Activated CD4-positive, CD25-positive, alpha-beta regulatory T cell (primary cell): ENCODE data around the gene LBHD1.
"Not testable (repeated sequence)": the region's sequence is repeated elsewhere in the genome, so short reads cannot be mapped to it uniquely, and the experiment has no call there.

Source experiments
- DNase-seq, 4 experiments: peaks; one replicate each; lab custom pipeline; 2025; lab: John Stamatoyannopoulos, UW

Gene LBHD1

DNA sequence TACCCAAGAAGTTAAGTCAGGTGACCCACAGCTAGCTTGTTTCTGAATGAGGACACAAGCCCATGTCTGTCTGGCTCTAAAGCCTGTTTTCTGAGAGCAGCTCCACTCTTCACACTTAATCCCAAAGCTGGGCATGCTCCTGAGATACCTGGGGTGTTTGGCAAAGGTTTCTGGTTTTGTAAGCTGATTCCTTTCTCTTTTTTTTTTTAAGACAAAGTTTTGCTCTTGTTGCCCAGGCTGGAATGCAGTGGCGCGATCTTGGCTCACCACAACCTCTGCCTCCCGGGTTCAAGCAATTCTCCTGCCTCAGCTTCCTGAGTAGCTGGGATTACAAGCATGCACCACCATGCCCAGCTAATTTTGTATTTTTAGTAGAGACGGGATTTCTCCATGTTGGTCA lies 21.6 kb upstream of the LBHD1 start:
- DNase-seq = not testable (repeated sequence)

DNA sequence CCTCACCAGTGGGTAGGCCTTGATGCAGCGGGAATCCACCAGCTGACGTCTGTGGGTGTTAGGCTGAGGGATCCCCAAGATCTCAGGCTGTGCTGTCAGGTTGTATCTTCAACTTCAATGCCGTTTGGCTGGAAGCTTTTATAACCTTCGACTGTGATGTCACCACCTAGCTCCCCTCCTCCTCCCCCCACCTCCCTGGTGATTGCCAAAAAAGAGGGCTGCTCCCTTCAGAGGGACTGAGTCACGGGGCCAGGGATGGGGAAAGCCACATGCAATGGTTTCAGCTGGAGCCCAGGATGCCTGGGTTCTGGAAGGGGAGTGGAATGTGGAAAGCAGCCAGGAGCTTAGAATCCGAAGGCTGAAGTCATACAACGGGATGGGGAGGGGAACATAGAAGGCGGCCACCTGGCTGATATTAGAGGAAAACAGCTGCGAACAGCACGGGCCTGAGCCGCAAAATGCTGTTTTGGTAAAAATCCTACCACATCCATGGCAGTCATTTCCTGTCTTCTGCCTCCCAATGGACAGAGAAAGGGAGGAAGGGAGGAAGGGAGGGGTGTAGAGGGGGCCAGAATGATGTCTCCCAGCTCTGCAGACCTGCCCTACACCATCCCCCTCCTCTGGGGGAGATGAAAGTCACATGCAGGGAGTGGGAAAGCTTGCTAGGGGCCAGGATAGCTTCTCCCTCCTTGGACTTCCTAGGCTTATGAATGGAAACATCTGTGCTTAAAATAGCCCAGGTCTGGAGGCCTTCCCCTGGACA lies 17.5 kb upstream of the LBHD1 start, which contains the start of gene LRRN4CL:
Gene LRRN4CL, minus strand, starts transcription at position 110 of the 763 bp plus-strand sequence. CDS start 1,022 bp downstream, outside the sequence.
- DNase-seq = no peak

DNA sequence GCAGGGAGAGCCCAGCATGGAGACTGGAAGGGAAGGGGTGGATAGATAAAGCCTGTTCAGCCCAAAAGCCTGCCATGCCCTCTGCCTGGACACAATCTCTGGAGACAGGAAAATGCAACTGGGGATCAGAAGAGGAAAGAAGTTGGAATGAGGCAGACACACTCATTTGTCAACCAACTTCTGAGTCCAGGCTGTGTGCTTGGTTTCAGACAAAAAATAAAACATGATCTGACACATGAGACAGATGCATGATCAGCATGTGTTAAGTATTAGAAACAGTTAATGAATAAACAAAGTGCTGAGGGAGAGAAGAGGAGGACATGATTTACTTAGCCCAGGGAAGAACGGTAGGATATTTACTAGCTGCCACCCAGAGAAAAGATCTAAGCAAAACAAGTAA lies 16.4 kb upstream of the LBHD1 start:
- no peak for DNase-seq

DNA sequence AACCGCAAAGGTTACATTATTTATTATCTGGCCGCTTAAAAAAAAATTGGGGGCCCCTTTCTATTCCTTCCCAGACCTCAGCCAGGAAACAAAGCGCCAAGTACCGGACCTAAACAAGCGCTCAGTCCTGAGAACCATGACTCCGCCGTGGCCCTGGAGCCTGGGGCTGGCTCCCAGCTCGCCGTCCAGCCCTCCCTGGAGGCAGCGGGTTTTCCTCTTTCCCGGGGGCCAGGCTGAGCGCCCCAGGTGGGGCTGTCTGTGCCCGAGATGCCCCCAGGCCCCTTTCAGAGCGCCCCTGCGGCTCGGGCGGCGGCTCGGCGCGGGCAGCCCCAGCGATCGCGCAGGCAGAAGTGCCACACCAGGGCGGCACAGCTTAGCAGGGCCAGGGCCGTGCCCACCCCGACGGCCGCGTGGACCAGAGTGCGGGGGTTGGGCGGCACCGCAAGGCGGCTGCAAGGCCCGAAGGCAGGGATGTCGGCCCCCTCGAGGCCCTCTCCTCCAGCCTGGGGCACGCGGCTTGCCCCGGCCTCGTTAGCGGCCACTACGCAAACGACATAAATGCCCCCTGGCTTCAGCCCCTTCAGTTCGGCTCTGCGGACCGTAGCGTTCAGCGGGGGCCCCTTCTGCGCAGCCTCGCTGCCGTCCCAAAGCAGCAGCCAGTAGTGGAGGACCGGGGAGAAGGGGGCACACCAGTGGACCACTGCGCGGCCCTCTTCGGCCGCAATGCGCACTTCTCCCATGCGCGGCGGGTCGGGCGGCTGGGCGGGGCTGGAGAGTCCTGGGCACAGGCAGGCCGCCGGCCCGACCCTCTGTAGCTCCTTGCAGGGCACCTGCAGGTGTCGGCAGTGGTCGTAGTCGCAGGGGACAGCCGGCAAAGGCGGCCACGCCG lies 15.7 kb upstream of the LBHD1 start:
- no peak for DNase-seq

DNA sequence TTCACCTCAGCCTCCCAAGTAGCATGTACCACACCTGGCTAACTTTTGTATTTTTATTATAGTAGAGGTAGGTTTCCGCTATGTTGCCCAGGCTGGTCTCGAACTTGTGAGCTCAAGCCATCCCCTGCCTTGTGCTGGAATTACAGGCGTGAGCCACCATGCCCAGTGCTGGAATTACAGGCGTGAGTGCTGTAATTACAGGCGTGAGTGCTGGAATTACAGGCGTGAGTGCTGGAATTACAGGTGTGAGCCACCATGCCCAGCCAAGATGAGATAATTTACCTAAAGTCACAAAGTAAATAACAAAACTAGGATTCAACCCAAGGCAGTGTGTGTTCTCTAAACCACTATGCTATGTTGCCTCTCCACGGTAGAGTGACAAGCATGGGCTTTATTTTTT lies 10.5 kb upstream of the LBHD1 start:
- no peak for DNase-seq

DNA sequence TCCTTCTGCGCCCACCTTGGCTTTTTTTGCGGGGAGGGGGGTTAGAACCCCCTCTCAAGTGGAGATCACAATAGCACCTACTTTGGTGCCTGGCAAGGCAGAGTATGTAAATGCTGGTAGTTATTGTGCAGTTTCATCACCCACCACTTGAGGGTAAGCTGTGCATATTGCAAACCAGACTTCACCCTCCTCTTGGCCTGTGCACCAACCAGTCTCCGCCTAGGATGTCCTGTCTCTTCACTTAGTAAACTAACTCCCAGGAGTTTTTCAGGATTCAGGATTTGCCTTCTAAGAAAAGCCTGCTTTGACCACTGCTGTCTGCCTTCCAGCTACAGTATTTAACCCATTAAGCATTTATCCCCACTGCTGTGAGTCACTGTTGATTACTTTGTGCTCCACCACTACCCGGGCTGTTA lies 8.8 kb upstream of the LBHD1 start:
- DNase-seq = peak in 1 of 4 experiments; percentile 21

DNA sequence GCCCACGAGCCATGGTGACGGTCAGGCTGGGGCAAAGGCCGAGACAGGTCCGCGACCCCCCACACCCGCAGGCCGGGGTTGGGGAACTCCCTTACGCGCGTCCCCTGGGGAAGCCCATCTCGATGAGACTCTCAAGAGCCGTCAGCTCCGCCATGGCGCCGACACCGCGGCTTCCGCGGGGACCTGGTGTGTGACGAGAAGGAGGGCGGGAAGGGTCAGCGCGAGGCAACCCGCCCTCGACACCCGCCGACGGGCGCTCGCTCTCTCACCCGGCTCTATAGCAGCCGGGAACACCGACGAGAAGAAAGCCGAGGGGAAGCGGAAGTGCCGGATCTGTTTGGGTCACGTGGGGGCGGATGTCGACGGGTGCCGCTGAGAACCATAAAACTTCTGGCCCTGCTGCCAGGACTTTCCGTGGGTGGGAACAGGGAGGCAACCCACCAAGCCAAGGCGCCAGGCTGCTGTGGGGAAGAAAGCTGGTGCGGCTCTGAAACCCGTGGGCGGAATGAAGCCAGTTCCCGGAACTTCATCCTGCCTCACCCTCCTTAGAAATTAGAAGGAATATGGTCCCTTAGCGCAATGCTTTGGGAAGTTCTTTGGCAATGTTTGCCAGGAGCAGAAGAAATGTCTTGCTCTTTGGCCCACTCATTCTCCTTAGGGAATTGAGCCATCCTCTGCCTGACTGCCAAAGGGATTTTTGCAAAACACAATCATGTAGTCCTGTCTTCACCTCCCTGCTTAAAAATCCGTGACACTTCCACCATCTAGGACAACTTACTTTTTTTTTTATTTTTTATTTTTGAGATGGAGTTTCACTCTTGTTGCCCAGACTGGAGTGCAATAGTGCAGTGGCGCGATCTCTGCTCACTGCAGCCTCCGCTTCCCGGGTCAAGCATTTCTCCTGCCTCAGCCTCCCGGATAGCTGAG lies 7.0 kb upstream of the LBHD1 start, which contains the start of gene UBXN1:
Gene UBXN1, minus strand, starts transcription at position 304 of the 927 bp plus-strand sequence. Its CDS starts 150 bp downstream, at position 154.
- DNase-seq = peak; percentile 64 to 75 (median 70)

DNA sequence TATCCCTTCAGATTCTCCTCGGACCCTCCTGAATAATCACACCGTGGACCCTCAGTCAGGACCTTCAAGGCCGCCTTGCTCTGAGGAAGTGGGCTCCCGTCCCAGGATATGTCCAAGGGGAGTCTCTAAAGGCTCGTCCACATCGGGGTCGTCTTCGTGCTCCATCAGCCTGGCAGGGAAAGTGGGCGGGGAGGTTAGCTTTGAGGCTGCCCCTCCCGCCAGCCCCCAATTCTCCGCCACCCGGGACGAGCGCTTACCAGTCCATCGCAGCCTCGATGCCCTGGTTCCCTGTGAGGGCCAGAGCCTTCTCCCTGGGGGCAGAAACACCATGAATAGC lies 6.3 kb upstream of the LBHD1 start:
- DNase-seq = no peak

DNA sequence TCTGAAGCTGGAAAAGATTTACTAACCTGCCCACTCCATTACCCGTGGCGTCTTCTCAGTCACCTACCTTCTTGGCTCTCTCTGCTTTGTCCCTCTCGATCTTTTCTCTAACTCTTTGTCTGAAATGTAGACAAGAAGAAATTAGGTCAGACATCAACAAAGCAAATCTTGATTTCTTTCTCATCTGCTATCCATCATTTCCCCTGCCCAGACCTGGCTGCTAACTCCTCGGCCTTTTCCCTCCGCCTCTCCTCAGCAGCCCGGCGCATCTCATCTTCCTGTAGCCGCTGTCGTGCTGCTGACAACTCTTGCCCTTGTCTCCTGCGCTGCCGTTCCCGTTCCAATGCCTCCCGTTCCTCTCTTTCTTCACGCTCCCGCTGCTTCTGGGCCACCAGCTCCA lies 5.6 kb upstream of the LBHD1 start:
- DNase-seq = no peak

DNA sequence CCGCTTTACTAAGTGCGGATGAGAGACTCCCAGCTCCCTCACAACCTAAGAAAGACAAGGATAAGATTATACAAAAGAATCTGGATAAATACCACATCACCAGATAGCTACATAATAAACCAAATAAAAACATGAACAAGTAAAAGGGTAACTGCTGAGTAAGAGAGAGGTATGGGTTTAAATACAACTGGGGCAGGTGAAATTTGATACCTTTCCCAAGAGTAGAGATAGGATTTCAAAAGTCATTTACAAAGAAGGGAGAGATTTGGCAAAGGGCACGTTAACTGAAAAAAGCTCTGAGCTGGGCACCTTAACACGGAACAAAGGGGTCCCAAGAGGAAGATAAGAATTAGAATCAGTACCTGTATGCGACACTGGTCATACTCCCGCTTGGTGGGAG lies 5.1 kb upstream of the LBHD1 start:
- no peak for DNase-seq

DNA sequence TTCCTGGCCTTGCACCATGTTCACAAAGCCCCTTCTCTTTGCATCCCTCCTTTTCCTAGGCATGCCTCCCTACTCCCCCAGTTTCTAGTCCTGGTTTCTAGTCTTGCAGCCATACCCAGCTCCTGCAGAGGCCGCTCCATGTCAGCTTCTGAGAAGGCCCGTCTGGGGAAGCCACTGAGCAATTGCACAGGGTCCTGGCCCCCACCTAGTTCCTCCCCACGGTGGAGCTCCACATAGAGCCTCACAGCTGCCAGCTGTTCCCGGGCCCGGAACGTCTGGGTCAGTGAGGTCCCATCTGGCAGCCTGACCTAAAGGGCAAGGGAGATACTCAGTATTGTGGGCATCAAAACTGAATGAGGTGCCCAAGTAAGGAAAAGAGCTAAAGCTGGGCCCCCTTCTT lies 4.6 kb upstream of the LBHD1 start:
- no peak for DNase-seq

DNA sequence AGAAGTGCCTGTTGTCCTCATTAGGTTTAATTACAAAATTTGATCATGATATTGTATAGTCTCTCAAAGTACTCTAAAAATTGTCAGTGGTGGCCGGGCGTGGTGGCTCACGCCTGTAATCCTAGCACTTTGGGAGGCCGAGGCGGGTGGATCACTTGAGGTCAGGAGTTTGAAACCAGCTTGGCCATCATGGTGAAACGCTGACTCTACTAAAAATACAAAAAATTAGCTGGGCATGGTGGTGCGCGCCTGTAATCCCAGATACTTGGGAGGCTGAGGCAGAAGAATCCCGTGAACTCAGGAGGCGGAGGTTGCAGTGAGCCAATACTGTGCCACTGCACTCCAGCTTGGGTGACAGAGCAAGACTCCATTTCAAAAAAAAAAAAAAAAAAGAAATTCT lies 3.3 kb upstream of the LBHD1 start:
- not testable (repeated sequence) for DNase-seq

DNA sequence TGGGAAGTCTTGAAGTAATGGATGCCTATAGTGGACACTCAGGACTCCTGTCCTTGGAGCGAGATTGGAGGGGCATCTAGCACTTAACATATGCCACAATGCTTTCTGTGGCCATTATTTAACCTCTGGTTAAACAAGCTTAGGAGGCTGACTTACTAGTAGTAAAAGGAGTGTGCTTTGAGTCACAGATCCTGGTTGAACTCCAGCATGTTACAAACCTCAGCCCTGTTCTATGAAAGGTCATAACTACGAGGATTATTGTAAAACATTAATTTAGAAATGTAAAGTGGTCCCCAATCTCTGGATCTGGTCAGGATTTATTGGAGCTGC lies 1.1 kb upstream of the LBHD1 start:
- DNase-seq = no peak

DNA sequence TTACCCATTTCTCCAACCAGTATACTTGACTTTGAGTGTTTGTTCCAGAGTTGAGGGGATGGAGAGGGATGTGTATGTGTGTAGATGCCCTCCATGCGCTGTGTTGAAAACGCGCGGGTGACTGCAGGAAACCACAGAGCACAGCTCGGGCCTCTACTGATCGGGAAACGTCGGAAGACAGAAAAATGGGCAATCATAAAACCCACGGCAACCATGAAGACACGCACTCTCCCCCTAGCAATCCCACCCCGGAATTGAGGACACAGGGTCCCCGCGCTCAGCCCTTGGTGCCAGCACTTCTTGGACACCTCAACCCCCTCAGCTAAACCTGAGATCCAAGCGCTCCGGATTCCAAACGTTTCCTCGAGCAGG lies 845 bp downstream of the LBHD1 start:
- DNase-seq = no peak

DNA sequence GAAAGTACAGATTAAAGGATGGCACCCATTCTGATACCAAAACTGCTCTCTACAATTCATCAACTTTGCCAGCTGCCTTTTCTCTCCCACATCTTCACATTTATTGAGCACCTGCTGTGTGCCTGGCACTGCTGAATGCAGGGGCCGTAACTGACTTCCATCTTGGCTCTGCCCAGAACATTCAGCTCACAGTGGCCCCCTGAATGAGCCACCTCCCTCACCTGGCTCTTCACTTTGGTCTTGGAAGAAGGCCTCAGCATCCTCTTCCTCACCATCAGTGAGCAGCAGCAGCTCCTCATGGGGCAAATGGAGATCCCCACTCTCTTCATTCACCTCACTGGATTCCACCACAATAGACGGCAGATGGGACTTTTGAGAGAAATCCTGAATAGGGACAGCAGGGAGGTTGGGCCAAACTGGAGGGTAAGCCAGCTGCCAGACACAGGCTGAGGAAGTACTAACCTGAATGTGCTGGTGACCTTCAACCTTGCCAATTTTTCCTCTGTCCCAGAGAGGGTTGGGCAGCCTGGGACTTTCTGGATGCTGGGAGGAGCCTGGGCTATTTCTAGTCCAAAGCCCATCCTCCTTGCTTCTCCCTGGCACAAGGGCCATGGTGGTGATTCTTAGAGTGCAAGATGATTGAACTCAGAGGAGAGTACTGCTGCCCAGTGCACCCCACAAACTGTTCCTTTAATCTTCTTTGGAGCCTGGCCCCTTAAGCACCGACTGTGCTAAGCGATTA lies 2.5 kb downstream of the LBHD1 start:
- DNase-seq = no peak

DNA sequence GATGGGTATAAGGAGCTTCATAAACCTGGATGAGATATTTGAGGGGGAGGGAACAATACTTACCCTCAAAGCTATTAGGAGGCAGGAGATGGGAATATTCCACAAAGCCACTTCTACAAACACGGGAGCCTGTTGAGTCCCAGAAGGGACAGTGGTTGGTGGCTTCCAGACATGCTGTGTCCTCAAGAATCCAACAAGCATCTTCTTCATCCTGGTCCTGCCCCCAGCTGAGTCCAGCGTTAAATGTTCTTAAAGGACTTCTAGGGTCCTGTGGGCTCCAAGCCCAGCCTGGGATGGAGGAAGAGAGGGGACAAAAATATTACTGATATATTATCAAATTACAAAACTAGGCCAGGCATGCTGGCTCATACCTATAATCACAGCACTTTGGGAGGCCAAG lies 4.6 kb downstream of the LBHD1 start:
- DNase-seq = no peak

DNA sequence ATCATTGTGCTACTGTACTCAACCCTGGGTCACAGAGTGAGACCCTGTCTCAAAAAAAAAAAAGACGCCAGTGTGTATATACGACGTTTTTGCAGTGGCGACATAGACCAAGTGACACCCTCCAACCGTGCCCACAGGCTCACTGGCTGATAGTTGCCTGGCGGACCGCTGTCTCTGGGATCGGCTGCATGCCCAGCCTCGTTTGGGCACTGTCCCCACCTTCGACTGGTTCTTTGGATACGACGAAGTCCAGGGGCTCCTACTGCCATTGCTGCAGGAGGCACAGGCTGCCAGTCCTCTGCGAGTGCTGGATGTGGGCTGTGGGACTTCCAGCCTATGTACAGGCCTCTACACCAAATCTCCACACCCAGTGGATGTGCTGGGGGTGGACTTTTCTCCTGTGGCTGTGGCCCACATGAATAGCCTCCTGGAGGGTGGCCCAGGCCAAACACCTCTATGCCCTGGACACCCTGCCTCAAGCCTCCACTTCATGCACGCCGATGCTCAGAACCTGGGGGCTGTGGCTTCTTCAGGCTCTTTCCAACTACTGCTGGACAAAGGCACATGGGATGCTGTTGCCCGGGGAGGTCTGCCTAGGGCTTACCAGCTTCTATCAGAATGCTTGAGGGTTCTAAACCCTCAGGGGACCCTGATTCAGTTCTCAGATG lies 5.7 kb downstream of the LBHD1 start:
- DNase-seq = no peak

DNA sequence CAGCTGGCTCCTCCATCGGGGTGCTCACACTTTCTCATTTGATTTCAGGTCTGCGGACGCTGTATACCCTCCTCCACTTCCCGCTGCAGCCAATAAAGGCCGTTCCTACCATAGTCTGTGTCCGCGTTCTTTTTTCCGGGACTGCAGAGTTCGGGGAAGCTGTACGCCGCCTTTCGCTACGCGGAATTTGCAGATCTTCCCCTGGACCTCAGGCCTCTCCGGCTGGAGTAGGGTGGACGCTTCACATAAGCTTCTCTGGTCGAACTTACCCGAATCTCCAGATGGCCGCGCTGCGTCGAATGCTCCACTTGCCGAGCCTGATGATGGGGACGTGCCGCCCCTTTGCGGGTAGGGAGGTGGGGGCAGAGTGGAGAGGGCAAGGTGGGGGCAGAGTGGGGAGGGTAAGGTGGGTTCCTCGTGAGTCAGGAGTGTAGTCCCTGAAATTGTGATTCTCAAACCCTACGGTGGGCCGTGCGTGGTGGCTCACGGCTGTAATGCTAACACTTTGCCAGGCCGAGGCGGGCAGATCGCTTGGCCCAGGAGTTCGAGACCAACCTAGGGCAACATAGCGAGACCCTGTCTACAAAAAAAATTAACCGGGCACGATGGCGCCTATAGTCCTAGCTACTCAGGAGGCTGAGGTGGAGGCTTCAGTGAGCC lies 6.3 kb downstream of the LBHD1 start:
- peak; percentile 22 to 30 (median 27) for DNase-seq

DNA sequence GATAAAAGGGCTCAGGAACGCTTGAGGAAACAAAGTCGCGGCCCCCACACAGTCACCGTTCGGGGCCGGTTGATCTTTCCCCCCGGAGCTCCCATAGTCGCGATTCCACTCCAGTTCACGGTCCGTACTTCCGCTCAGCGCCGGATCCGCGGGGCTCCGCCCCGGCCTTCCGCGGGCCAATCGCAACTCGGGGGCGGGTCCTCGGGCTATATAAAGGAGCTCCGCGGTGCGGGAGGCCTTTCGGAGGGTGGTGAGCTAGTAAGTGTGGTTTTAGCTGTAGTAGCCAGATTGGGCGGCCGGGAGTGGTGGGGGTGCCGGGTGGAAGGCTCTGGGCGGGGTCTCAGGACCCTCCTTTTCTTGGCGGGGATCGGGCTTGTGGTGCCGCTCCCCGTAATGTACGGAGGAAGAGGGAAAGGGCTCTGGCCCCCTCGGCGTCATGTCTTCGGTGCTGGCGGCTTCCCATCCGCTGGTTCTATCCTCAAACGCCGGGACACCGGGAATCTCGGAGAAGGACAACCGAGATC lies 6.9 kb downstream of the LBHD1 start, which contains the start of the genes C11orf98 and CSKMT:
Gene C11orf98, minus strand, starts transcription at position 136 of the 524 bp plus-strand sequence. Its CDS starts 41 bp downstream, at position 95.
Gene CSKMT, plus strand, starts transcription at position 238 of the 524 bp plus-strand sequence. CDS start 568 bp downstream, outside the sequence.
- peak; percentile 90 to 94 (median 94) for DNase-seq
